Hippocampal formation (tissue), 2 donors: Measurements from ENCODE around the gene ARHGAP26.

Experiments used
- DNase-seq, 2 donors: peaks; one replicate each; lab custom pipeline; 2025; lab: John Stamatoyannopoulos, UW

The ARHGAP26 gene, protein sequence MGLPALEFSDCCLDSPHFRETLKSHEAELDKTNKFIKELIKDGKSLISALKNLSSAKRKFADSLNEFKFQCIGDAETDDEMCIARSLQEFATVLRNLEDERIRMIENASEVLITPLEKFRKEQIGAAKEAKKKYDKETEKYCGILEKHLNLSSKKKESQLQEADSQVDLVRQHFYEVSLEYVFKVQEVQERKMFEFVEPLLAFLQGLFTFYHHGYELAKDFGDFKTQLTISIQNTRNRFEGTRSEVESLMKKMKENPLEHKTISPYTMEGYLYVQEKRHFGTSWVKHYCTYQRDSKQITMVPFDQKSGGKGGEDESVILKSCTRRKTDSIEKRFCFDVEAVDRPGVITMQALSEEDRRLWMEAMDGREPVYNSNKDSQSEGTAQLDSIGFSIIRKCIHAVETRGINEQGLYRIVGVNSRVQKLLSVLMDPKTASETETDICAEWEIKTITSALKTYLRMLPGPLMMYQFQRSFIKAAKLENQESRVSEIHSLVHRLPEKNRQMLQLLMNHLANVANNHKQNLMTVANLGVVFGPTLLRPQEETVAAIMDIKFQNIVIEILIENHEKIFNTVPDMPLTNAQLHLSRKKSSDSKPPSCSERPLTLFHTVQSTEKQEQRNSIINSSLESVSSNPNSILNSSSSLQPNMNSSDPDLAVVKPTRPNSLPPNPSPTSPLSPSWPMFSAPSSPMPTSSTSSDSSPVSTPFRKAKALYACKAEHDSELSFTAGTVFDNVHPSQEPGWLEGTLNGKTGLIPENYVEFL

GRCh38 chr5:142769793-142770649 is at the start of gene ARHGAP26:
TSS of gene ARHGAP26 (plus strand) at chr5:142770377. CDS start at chr5:142770762, 385 bp downstream.
- DNase-seq = peak; percentile 96 to 97

DNA sequence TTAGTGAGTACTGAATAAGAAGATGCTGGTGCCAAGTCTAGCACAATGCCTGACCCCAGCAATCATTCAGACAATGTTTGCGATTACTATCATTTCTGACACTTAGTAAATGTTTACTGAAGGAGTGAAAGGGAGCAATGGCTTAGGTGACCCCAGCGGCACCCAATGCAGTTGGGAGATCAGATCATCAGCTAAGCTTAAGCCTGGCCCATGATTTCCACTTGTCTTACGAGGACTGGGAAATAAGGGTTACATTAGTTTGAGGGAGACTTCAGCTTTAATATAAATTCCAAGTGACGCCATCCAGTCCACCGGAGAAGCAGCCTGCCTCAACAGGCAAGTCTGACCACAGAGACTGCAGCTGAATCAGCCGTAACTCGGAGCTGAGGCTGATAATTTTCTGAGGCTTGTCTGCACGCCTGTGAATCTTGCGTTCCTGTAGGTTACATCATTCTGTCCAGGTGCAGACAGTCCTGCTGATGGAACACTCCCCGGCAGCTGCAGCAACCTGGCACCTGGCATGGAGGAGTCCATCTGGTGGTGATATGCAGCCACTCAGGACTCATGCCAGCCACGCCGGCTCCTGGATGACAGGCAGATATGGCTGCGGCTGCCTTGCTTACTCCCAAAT is 49.4 kb upstream of the ARHGAP26 start:
- no peak for DNase-seq

- DNase-seq = peak in 1 of 2 donors; percentile 11
Observed at GRCh38 chr5:142722146-142722545, 48.0 kb upstream of the ARHGAP26 start.

- no peak for DNase-seq
Observed at GRCh38 chr5:142722896-142723295, 47.3 kb upstream of the ARHGAP26 start.

DNA sequence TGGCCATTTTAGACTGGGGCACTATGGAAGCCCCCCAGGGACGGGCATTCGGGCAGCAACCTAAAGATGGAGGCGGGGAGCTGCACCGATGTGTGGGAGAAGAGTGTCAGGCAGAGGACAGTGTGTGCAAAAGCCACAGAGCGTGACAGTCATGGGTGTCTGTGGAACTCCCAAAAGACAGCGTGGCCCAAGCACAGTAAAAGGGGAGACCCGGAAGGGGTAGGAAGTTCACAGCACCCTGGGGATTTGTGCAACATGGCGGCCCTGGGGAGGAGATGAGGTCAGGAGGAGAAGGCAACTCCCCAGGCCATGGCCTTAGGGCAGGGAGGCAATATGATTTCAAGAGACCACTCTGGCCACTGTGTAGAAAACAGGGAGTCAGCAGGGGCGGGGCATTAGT is 45.4 kb upstream of the ARHGAP26 start:
- DNase-seq = no peak

- no peak for DNase-seq
Observed at GRCh38 chr5:142725231-142726187, 44.7 kb upstream of the ARHGAP26 start.

DNA sequence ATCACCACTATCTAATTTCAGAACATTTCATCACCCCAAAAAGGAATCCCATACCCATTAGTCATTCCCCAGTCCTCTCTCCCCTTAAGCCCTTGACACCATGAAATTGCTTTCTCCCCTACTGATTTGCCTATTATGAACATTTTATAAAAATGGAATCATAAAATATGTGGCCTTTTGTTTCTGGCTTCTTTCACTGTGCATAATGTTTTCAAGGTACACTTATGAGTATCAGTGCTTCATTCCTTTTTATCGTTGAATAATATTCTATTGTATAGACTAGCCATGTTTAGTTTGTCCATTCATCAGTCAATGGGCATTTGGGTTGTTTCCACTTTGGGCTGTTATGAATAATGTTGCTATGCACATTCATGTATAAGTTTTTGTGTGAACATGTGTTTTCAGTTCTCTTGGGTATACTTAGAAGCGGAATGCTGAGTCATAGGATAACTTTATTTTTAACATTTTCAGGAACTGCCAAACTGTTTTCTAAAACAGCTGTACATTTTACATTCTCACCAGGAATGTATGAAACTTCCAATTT is 43.9 kb upstream of the ARHGAP26 start:
- DNase-seq = no peak

- no peak for DNase-seq
Observed at GRCh38 chr5:142727735-142728047, 42.5 kb upstream of the ARHGAP26 start.

GRCh38 chr5:142735323-142736246 is 34.6 kb upstream of the ARHGAP26 start:
- DNase-seq = no peak

DNA sequence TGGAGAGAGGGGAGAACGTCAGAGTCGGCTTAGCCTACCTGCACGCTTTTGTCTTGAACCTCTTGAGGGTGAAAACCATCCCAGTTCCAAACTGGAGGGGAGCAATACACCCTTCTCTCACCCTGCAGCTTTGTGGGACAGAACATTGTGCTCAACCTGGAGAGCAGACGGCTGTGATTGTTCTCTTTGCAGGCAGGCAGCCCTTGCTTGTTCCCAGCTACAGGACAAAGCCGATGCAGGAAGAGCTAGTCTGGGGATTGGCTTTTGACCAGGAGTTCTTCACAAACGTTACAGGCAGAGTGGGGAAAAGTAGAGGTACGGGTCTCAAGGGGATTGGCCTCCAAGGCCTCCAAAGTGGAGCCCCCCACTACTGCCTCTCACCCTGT is 33.9 kb upstream of the ARHGAP26 start:
- DNase-seq = no peak

DNA sequence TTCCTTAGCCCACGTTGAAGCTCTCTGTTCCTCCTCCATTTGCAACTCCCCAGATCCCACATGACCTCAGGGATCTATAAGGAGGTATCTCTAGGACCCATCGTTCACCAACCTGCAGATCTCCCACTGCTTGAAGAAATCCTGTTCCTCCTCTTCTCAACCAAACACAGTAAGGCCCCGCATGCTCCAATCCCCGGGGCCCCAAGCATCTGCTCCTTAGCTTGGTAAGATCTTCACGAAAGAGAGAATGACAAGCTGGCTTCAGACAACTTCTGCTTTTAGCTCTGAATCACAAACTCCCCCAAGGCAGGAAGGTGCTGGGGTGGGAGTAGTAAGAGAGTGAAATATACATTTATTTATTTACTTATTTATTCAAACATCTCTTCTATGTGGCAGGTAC is 33.0 kb upstream of the ARHGAP26 start:
- DNase-seq = no peak

DNA sequence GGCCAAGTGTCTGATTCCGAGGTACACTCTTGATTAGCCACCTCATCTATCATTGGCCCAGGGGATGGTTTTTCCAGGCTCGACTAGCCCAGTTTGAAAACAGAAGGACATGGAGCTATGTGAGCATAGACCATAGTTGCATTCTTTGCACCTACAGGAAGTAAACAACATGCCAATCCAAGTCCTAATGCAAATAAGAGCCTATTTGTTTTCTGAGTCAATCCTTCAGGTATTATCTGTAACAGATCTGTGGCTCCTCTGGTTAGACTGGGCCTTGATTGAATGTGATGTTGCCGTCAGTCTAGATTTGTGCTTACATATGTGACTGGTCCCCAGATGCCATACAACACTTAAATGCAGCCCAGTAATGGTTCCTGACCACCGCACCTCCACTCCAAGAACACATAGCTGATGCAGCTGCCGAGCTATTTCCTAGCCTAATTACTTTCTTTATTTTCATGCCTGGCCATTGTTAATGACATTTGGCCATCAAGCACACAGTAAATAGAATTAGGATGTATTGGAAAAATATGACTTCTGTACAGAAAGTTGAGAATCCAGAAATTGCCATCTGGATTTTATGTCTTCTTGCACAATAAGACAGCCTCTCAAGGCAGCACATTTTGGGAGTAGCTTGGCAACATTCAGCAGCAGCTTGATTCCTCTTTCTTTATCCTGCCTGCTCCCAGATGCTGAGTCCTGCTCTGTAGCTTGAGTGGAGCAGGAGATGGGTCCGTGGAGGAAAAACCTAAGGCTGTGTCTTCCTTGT is 29.5 kb upstream of the ARHGAP26 start:
- DNase-seq = no peak

GRCh38 chr5:142743592-142744441 is 26.4 kb upstream of the ARHGAP26 start:
- DNase-seq = no peak

- DNase-seq = no peak
Observed at GRCh38 chr5:142745268-142745667, 24.9 kb upstream of the ARHGAP26 start.

GRCh38 chr5:142746532-142747433 is 23.4 kb upstream of the ARHGAP26 start:
- no peak for DNase-seq

DNA sequence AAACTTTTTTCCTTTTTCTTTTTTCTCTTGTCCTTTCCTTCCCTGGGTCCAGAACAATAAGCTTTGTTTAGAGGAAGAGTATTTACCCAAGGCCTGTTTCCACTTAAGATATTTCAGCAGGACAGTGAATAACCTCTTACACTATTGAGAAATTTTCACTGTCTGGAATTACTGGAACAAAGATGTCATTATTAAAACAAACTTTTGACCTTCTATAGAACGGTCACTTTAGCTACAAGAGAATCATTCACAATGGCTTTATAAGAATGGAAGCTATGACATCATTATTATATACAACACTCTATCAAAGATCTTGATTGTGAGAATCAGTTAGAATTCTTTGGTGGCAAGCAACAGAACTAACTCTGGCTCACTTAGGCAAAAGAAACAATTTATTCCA is 22.0 kb upstream of the ARHGAP26 start:
- DNase-seq = no peak
